Activated T-helper 9 cell treated with anti-CD3 and anti-CD28 coated beads, Interleukin-2, amount 50 U/mL, for 16 hours (primary cell): ENCODE measurements around the gene TBC1D23.
A peak's percentile ranks its signal among the peaks of the same experiment; 100 is the strongest.
"Not testable (repeated sequence)": the region's sequence is repeated elsewhere in the genome, so short reads cannot be mapped to it uniquely, and the experiment has no call there.

ENCODE experiments used
- DNase-seq: peaks from one replicate; pipeline ENCODE4 v3.0.0-alpha.2; 2020; ENCODE audit warnings: low read depth

Gene TBC1D23

GRCh38 chr3:100260685-100261484 lies at the start of gene TBC1D23:
Gene TBC1D23 (plus strand): TSS chr3:100260992. CDS start chr3:100261019, 27 bp downstream.
- DNase-seq: peak; percentile 96

- no peak for DNase-seq
Observed at GRCh38 chr3:100213891-100214573, 46.8 kb upstream of the TBC1D23 start.

GRCh38 chr3:100214574-100214964 lies 46.2 kb upstream of the TBC1D23 start:
- no peak for DNase-seq

- DNase-seq: no peak
Observed at GRCh38 chr3:100216713-100217112, 44.1 kb upstream of the TBC1D23 start.

GRCh38 chr3:100221159-100221558 lies 39.6 kb upstream of the TBC1D23 start:
- no peak for DNase-seq

- no peak for DNase-seq
Observed at GRCh38 chr3:100225193-100225592, 35.6 kb upstream of the TBC1D23 start.

- no peak for DNase-seq
Observed at GRCh38 chr3:100225883-100226282, 34.9 kb upstream of the TBC1D23 start.

GRCh38 chr3:100226712-100227429 lies 33.9 kb upstream of the TBC1D23 start:
- DNase-seq: no peak

- no peak for DNase-seq
Observed at GRCh38 chr3:100227511-100227921, 33.3 kb upstream of the TBC1D23 start.

- no peak for DNase-seq
Observed at GRCh38 chr3:100228247-100228646, 32.5 kb upstream of the TBC1D23 start.

- DNase-seq: not testable (repeated sequence)
Observed at GRCh38 chr3:100229188-100229587, 31.6 kb upstream of the TBC1D23 start.

- no peak for DNase-seq
Observed at GRCh38 chr3:100230710-100231109, 30.1 kb upstream of the TBC1D23 start.

- DNase-seq: no peak
Observed at GRCh38 chr3:100231668-100232067, 29.1 kb upstream of the TBC1D23 start.

- DNase-seq: no peak
Observed at GRCh38 chr3:100234364-100234763, 26.4 kb upstream of the TBC1D23 start.

- DNase-seq: no peak
Observed at GRCh38 chr3:100238599-100238998, 22.2 kb upstream of the TBC1D23 start.

GRCh38 chr3:100242471-100242870 lies 18.3 kb upstream of the TBC1D23 start:
- DNase-seq: not testable (repeated sequence)

- no peak for DNase-seq
Observed at GRCh38 chr3:100244264-100244663, 16.5 kb upstream of the TBC1D23 start.

GRCh38 chr3:100245136-100245535 lies 15.7 kb upstream of the TBC1D23 start:
- DNase-seq: no peak

GRCh38 chr3:100245927-100246326 lies 14.9 kb upstream of the TBC1D23 start:
- no peak for DNase-seq

GRCh38 chr3:100246999-100247398 lies 13.8 kb upstream of the TBC1D23 start:
- no peak for DNase-seq

- no peak for DNase-seq
Observed at GRCh38 chr3:100252001-100252400, 8.8 kb upstream of the TBC1D23 start.

GRCh38 chr3:100254168-100254777 lies 6.5 kb upstream of the TBC1D23 start:
- no peak for DNase-seq
